Esophagus muscularis mucosa (tissue), 3 donors: ENCODE measurements around the gene CYP4F22.

Source experiments
- POLR2AphosphoS5 ChIP-seq, 2 donors: sonication (generic); formaldehyde crosslinking; IDR thresholded peaks; one replicate each; pipeline ENCODE4 v1.6.1; 2017; ENCODE audit warnings: antibody characterized with exemption in 2 of 2
- TF ChIP-seq, protein P1 (sequence below), 3 experiments: fragments of 200-600 bp in 2 of 3; fragments of 450-650 bp in 1 of 3; sonication (generic) in 2 of 3; IDR thresholded peaks; one replicate each; pipeline ENCODE4 v1.5.1; 2017 to 2019; ENCODE audit warnings: antibody characterized with exemption in 3 of 3, mild to moderate bottlenecking in 2 of 3, moderate library complexity in 1 of 3

DNA sequence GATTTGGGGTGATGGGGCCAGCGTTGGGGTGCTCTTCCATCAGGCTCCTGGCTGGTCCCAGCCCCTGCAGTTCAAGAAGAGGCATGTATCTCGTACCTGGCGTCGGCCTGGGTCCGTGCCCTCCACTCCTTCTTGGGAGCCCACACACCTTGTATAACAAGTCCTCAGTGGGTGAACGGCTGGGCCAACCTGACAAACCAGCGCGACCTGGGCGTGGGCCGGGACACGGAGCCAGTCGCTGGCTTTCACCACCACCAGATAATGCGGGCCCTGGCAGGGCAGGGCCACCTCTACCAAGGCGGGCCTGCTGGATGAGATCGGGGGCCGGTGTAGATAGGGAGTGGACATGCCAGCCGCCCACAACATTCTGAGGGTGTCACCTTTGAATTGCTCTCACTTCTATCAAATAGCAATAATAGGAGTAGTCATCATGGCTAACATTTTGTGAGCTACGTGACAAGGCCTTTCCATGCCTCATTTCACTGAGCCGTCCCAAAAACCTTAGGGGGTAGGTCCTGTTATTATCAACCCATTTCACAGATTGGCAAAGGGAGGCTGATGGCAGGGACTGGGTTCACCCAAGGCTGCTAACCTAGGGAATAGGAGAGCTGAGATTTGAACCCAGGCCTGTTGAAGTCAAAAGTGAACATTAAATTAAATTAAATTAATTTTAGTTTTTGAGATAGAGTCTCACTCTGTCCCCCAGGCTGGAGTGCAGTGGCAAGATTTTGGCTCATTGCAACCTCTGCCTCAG, 3.5 kb downstream of the CYP4F22 start:
- TF ChIP-seq POLR2AphosphoS5 (IDR thresholded peaks at IDR 0.05), result no peak
- TF ChIP-seq, protein P1, sequence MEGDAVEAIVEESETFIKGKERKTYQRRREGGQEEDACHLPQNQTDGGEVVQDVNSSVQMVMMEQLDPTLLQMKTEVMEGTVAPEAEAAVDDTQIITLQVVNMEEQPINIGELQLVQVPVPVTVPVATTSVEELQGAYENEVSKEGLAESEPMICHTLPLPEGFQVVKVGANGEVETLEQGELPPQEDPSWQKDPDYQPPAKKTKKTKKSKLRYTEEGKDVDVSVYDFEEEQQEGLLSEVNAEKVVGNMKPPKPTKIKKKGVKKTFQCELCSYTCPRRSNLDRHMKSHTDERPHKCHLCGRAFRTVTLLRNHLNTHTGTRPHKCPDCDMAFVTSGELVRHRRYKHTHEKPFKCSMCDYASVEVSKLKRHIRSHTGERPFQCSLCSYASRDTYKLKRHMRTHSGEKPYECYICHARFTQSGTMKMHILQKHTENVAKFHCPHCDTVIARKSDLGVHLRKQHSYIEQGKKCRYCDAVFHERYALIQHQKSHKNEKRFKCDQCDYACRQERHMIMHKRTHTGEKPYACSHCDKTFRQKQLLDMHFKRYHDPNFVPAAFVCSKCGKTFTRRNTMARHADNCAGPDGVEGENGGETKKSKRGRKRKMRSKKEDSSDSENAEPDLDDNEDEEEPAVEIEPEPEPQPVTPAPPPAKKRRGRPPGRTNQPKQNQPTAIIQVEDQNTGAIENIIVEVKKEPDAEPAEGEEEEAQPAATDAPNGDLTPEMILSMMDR (IDR thresholded peaks at IDR 0.05), result no peak
